T-helper 1 cell treated with Interleukin-12 subunit alpha and Interleukin-12 subunit beta and Interleukin-4 antibody, amounts not matched to agents 30 ng/mL and 1 ng/mL, for 36 hours (primary cell): ENCODE data around the gene LCE2A. TPM values are rescaled to one million over a fixed set of nuclear protein-coding genes. Genes with fewer than 3 reads are reported as not detected.
"Not testable (repeated sequence)": the region's sequence is repeated elsewhere in the genome, so short reads cannot be mapped to it uniquely, and the experiment has no call there.

Source experiments
- intact Hi-C: fragments of 100-400 bp; cut with micrococcal nuclease; formaldehyde crosslinking; loops from one replicate; pipeline ENCODE4 v1.15.1; 2024
- total RNA-seq: library from RNA; stranded (reverse); gene quantifications from 2 replicates; pipeline ENCODE4 v1.2.3, GENCODE V29; 2022

LCE2A gene, protein sequence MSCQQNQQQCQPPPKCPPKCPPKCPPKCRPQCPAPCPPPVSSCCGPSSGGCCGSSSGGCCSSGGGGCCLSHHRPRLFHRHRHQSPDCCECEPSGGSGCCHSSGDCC
- total RNA-seq, result not detected in 2 replicates

DNA sequence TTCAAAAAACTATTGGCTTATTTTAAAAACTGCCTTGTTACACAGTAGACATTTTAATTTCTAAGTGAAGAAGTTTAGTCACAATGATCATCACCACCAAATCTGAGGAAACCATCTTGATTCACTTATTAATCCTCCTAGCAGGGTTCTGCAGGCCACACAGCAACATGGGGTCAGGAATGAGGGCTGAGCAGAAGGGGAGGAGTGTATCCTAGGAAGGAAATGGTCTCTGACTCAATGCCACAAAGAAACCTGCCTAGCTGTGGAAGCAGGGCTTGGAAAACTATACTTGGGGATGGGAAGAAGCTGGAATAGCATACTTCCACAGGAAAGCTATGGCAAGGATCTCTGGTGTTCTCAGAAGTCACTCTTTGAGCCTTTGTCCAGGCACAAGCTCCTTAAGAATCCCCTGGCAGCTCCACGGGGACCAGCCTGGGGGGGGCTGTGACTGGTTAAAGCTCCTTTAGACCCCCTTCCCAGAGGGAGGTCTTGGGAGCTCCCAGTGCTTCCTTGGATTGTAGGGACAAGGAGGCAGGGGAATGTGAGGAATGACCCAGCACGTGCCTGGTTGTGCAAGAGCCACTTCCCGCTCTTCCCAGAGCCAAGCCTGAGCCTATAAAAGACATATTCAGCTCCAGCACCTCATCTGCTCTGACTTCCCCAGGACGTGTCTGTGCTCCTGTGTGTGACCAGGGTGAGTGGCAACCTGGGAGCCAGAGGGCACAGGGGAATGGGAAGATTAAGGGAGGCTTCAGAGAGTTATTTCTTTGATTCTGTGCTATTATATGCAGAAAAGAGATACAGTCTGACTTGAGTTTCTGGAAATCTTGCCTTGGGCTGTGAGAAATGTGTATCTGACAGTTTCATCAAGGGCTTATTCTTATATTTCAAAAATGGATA lies at the start of gene LCE2A:
LCE2A (plus strand) TSS at position 645 of the 900 bp plus-strand sequence. CDS start 557 bp downstream, outside the sequence.
- intact Hi-C loops, result no loop called here

DNA sequence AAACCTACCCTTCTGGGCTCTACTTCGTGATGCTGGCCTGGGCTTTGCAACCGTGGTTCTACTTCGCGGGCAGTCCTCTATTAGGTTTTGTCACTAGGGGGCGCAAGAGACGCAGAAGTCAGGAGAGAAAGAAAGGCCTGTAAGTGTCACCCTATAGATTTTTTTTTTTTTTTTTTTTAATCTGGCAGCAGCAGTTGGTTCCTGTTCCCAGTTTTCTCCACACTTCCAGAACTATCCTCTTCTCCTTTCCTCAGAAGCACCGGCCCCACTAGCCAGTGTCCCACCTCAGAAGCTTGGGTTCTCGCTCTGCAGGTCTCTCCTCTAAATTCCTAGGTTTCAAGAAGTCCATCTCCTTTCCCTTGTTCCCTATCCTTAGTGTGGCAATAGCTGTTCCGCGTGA lies 44.0 kb upstream of the LCE2A start:
- intact Hi-C loops, result loop anchor here (1.0 kb wide), 2 partner anchors 272 to 569 kb away; no protein-coding TSS in a partner anchor

DNA sequence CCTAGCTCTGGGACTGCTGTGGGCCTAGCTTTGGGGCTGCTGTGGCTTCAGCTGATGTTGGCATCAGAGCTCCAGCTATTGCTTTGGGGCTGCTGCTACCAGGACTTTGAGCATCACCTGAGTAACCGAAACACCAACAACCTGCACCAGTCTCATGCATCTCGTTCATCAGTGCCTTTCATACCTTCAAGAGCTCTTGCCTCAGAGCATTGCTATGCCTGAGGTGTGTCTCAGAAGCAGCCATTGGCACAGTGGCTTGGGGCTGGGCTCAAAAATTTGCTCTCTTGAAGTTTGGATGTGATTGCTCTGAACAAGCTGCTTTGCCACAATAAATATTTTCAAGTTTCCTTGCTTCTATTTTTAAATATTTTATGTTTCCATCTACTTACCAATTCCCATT lies 41.7 kb upstream of the LCE2A start:
- intact Hi-C loops, result no loop called here

DNA sequence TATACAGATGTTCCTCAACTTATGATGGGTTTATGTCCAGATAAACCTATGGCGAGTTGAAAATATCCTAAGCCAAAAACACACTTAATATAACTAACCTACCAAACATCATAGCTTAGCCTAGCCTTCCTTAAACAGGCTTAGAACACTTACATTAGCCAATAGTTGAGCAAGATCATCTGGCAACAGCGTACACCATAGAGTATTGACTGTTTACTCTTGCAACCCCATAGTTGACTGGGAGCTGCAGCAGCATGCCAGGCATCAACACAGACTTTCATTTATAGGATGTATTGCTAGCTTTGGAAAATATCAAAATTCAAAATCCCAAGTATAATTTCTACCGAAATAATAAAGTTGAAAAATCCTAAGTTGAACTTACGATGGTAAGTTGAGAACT lies 40.5 kb upstream of the LCE2A start:
- intact Hi-C loops, result no loop called here

DNA sequence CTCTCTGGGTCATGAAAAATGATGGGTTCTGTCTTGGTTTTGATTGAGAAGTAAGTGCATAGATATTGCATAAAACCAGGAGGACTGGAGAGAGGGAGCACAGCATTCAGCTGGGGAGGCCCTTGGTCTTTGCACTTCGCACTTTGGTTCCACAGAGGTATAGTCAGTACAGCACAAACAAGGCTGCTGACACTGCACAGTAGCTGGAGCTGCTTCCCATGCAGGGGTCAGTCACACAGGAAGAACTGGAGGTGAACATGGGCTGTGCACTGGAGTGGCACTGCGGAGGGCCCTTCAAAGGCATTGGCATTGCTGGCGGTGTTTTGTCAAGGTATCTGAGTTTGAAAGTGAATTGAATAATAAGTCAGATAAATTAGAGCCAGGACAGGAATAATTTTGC lies 39.5 kb upstream of the LCE2A start:
- intact Hi-C loops, result no loop called here

DNA sequence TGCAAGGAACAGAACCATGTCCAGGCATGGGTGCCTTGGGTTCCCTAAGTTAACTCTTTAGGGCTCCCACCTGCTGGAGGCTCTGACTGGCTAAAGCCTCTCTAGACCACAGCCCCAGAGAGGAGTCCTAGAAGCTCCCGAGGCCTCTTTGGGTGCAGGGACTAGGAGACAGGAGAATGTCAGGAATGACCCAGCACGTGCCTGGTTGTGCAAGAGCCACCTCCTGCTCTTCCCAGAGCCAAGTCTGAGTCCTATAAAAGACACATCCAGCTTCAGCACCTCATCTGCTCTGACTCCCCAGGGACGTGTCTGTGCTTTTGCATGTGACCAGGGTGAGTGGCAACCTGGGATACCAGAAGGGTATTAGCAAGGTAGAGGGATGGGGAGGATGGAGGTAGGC lies 35.0 kb upstream of the LCE2A start, which contains the start of gene LCE2D:
LCE2D (plus strand) TSS at position 283 of the 400 bp plus-strand sequence. CDS start 726 bp downstream, outside the sequence.
- intact Hi-C loops, result no loop called here

DNA sequence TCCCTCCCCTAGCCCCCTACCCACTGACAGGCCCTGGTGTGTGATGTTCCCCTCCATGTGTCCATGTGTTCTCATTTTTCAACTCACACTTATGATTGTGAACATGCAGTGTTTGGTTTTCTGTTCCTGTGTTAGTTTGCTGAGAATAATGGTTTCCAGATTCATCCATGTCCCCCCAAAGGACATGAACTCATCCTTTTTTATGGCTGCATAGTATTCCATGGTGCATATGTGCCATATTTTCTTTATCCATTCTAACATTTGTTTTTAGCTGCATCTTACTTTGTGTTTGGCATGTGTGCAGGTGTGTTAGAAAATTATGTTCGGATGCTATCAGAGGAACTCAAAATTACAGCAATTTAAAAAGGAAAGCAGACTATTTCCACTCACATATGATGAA lies 32.0 kb upstream of the LCE2A start:
- intact Hi-C loops, result not testable (repeated sequence)

DNA sequence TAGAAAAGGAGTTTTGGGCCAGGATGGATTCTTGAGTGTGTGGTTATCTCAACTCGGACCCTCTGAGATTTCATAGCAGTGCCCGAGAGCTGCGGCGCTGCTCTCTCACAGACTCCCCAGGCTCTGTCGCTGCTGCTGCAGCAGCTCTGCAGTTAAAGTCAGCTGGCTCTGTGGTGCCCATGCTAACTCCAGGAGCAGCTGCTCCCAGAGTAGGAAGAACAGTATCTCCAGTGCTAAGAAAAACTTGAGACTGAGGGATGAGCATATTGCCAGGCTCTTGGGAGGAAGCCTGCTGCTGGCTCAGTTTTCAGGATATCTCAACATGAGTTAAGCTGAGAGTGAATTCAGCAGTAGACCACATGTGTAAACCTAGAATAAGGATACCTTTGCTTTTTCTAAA lies 30.5 kb upstream of the LCE2A start:
- intact Hi-C loops, result no loop called here

DNA sequence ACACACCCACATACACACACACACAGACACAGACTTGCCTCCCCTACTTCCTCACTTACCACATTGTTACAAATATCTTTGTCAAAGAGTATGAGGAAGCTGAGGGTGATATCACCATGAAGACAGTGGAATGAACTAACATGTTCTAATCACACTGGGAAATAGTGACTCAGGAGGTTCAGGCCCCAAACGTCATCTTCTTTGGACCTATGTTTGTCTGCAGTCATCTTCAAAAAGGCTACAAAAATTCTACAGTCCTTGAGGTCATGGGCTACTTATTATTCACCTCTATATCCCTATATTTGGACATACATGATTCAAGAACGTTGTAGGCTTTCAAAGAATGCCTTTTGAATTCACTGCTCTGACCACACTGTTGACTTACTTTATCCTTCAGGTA lies 25.1 kb upstream of the LCE2A start:
- intact Hi-C loops, result no loop called here

DNA sequence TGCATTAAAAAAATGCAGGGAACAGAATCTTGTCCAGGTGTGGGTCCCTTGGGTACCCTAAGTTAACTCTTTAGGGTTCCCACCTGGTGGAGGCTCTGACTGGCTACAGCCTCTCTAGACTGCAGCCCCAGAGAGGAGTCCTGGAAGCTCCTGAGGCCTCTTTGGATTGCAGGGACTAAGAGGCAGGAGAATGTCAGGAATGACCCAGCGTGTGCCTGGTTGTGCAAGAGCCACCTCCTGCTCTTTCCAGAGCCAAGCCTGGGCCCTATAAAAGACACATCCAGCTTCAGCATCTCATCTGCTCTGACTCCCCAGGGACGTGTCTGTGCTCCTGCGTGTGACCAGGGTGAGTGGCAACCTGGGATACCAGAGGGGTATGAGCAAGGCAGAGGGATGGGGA lies 23.2 kb upstream of the LCE2A start, which contains the start of gene LCE2C:
LCE2C (plus strand) TSS at position 297 of the 400 bp plus-strand sequence. CDS start 737 bp downstream, outside the sequence.
- intact Hi-C loops, result not testable (repeated sequence)

DNA sequence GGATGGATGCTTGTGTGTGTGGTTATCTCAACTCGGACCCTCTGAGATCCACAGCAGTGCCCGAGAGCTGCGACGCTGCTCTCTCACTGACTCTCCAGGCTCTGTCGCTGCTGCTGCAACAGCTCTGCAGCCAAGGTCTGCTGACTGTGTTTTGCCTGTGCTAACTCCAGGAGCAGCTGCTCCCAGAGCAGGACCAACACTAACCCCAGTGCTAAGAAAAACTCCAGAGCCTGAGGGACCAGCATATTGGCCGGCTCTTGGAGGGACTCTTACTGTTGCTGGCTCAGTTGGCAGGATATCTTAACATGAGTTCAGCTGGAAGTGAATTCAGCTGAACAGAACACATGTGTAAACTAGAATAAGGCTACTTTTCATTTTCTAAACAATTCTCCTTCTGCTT lies 18.7 kb upstream of the LCE2A start:
- intact Hi-C loops, result no loop called here

DNA sequence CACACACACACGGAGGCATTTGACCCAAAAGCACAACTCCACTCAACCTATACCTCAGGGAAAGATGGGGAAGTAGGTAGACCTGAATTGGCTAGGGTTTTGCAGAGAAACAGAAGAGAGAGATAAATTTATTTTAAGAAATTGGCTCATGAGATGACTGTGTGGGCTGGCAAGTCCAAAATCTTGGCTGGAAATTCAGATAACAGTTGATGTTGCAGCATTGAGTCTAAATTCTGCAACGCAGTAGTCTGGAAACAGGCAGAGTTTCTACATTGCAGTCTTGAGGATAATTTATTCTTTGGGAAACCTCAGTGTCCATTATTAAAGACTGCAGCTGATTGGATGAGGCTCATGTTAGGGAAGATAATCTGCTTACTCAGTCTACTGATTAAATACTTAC lies 16.5 kb upstream of the LCE2A start:
- intact Hi-C loops, result no loop called here

DNA sequence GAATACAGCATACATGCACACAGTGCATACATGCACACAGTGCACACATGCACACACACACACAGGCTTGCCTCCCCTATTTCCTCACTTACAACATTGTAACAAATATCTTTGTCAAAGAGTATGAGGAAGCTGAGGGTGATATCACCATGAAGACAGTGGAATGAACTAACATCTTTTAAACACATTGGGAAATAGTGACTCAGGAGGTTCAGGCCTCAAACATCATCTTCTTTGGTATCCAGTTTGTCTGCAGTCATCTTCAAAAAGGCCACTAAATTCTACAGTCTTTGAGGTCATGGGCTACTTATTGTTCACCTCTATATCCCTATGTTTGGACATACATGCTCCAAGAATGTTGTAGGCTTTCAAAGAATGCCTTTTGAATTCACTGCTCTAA lies 14.3 kb upstream of the LCE2A start:
- intact Hi-C loops, result no loop called here

DNA sequence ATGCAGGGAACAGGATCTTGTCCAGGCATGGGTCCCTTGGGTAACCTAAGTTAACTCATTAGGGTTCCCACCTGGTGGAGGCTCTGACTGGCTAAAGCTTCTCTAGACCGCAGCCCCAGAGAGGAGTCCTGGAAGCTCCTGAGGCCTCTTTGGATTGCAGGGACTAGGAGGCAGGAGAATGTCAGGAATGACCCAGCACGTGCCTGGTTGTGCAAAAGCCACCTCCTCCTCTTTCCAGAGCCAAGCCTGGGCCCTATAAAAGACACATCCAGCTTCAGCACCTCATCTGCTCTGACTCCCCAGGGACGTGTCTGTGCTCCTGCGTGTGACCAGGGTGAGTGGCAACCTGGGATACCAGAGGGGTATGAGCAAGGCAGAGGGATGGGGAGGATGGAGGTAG lies 12.3 kb upstream of the LCE2A start, which contains the start of gene LCE2B:
LCE2B (plus strand) TSS at position 301 of the 400 bp plus-strand sequence. CDS start 721 bp downstream, outside the sequence.
- intact Hi-C loops, result not testable (repeated sequence)

DNA sequence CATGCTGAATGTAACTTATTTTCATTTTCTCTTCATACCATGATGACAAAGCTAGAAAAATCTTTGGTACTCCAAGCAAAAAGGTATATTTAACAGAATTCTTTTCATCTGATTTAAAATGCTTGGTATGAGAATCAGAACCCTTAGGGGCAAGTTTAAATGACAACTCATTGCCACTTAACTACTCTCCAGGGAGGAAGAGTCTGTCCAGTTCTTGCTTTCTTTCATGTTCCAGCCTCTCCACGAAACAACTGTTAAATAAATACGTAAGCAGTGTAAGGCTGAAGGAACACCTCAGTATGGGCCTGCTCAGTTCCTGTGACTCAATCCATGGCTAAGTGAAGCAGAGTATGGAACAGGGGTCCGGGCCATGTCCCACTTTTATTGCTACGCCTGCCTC lies 1.6 kb downstream of the LCE2A start:
- intact Hi-C loops, result no loop called here

DNA sequence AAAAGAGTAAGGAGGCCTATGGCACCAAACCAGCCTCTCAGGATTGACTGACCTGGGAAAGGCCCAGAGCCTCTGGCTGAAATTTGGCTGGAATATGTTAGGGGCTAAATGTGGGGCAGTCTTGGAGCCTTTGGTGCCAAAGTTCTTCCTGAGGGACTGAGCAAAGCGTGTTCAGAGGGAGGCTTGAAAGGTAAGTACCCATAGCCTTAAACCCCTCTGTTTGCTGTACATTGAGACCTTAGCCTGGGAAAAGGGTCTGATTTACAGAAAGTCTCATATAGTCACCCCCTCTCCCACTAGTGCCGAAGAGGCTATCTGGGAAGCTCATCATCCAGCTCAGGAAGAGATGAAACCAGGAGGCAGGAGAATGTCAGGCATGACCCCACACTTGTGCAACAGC lies 9.7 kb downstream of the LCE2A start, which contains the start of gene LCE4A:
LCE4A (plus strand) TSS at position 301 of the 400 bp plus-strand sequence. CDS start 916 bp downstream, outside the sequence.
- intact Hi-C loops, result no loop called here

DNA sequence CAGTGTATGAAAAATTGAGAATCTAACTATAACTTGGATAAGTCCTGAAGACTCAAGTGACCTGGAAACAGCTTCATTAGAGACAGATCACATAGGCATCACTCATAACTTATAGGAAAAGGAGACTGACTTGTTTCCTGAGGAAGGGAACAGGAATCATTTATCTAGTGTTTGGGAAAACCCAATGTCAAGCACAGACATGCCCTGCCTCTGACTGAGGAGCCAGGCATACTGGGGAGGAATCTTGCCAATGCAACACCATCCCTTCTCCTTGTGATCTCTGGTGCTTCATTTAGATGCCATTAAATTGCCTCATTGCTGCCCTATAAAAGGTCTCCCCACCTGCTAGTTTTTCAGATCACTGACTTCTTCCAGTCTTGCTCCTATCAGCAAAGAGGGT lies 20.1 kb downstream of the LCE2A start:
- intact Hi-C loops, result no loop called here

DNA sequence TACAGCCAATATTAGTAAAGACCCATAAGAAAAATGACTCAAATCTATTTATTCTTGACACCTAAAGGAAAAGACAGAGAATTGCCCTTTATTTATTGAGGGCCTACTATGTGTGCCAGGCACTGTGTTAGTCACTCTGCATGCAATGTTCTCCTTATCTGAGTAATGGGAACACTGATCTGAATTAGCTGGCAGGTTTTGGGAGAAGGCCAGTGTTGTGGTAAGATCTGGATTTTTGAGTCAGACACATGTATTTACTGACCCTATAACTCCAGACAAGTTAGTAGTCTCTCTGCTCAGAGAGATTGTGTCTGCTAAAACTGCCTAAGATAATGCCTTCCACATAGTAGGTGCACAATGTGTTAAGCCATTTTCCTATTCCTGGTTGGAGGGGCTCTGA lies 27.1 kb downstream of the LCE2A start:
- intact Hi-C loops, result no loop called here

DNA sequence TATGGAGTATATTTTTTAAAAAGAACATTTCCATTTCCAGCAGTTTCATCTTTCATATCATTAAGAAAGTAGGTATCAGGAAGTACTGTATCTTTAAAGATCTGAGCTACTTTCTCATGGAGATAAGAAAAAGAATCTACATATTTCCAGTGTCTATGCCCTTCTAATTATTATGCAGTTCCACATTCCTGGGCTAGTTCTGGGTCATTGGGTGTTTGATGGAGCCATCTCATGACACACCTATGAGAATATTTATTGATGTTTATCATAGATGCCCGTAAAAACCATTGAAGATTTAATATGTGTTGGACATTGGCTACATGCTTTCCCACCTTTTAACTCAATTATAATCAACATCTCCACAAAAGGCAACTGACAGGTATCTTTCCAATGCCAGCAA lies 30.8 kb downstream of the LCE2A start:
- intact Hi-C loops, result no loop called here

DNA sequence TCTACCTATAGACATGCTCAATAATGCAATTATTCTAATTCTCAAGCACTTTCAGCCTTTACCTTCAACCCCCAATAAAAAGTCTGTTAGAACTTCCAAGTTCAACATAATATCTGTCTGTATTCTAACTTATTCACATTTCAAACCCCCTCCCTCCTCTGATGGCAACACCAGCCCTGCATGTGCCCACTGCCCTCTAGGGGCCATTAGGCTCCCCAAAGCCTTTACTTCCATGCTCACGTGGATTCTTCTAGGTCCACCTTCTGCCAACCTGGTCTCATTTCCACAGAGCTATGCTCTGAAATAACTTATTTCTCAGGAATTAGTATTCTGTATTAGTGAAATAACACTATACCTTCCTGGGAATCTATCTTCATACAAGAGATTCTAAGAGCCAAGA lies 37.5 kb downstream of the LCE2A start:
- intact Hi-C loops, result no loop called here

DNA sequence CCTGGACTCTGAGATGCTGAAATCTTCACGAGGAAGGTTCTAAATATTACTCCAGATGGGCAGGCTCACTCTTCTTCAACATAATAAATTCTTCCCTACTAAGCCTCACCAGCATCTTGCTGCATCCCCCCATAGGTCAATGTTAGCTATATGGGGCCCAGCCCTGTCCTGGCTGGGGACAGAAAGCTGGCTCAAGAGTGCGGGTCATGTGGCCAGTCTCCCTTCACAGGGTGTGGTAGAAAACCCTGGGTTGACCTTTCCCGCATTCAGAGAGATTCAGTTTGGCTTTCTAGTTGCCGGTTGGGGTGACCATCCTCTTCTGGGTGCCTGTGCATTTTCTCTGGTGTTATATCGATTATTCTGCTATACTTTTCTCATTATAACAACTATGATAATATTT lies 39.9 kb downstream of the LCE2A start:
- intact Hi-C loops, result no loop called here

DNA sequence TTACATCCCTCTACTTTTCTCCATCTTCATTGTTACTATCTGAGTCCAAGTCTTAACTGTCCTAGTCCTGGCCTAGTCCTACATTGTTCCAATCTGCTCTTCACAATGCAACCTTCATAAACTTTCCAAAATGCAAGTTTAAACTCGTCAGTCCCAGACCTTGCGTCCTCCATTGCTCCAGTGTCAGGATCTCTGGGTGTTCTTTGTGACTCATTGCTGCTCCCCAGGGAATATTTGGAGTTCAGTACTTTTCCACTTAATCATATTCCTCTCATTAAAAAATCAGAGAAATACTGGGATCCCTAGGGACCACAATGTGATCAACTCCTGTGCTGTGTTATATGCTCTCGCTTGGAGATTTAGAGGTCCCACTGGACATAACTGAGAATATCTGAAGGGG lies 41.7 kb downstream of the LCE2A start:
- intact Hi-C loops, result no loop called here
